Smooth muscle cell (in vitro differentiated cells): ENCODE results near the gene KCNMA1. TPM values are rescaled to one million over a fixed set of nuclear protein-coding genes. Genes with fewer than 3 reads are reported as not detected.

Source experiments
- DNase-seq: peaks from one replicate; lab custom pipeline; 2025; ENCODE audit not compliant: unreplicated experiment; lab: John Stamatoyannopoulos, UW
- H2AFZ ChIP-seq: fragments of 200-600 bp; sonication (generic); 2 replicates; pipeline ENCODE4 v1.6.0; 2016; ENCODE audit warnings: antibody characterized with exemption, low read depth, mild to moderate bottlenecking
- H3F3A ChIP-seq: fragments of 200-600 bp; sonication (generic); 2 replicates; pipeline ENCODE4 v1.6.0; 2017; ENCODE audit warnings: antibody characterized with exemption, low read depth
- H3K27ac ChIP-seq: fragments of 200-600 bp; sonication (generic); 2 replicates; pipeline ENCODE4 v1.5.1; 2016; ENCODE audit warnings: low read depth, mild to moderate bottlenecking
- H3K27me3 ChIP-seq: fragments of 200-600 bp; sonication (generic); 2 replicates; pipeline ENCODE4 v1.6.1; 2016; ENCODE audit warnings: low read depth, mild to moderate bottlenecking
- H3K36me3 ChIP-seq: fragments of 200-600 bp; sonication (generic); 2 replicates; pipeline ENCODE4 v1.5.1; 2016; ENCODE audit warnings: low read depth
- H3K4me1 ChIP-seq: fragments of 200-600 bp; sonication (generic); 2 replicates; pipeline ENCODE4 v1.5.1; 2016; ENCODE audit warnings: low read depth
- H3K4me2 ChIP-seq: fragments of 200-600 bp; sonication (generic); 2 replicates; pipeline ENCODE4 v1.6.0; 2016; ENCODE audit warnings: mild to moderate bottlenecking
- H3K4me3 ChIP-seq: fragments of 200-600 bp; sonication (generic); 2 replicates; pipeline ENCODE4 v1.5.1; 2016; ENCODE audit warnings: mild to moderate bottlenecking
- H3K79me2 ChIP-seq: fragments of 200-600 bp; sonication (generic); 2 replicates; pipeline ENCODE4 v1.6.0; 2016; ENCODE audit warnings: low read depth, mild to moderate bottlenecking
- H3K9ac ChIP-seq: fragments of 200-600 bp; sonication (generic); 2 replicates; pipeline ENCODE4 v1.6.0; 2016; ENCODE audit warnings: low read depth
- H3K9me3 ChIP-seq: fragments of 200-600 bp; sonication (generic); replicated peaks from 2 replicates; pipeline ENCODE4 v1.5.1; 2016; ENCODE audit warnings: low read depth
- H4K20me1 ChIP-seq: fragments of 200-600 bp; sonication (generic); 2 replicates; pipeline ENCODE4 v1.6.0; 2016; ENCODE audit warnings: low read depth
- WGBS: methylation state at CpG from one replicate; pipeline ENCODE4 v1.1.7; 2016; ENCODE audit warnings: low lambda C conversion rate; 5-methylcytosine and 5-hydroxymethylcytosine counted together
- polyA plus RNA-seq: library from polyadenylated mRNA; unstranded; fragments of >200 nt; fragmentation: Nextera tagmentation; extraction: Ambion mirVana; gene quantifications from 2 replicates; pipeline ENCODE4 v1.2.1, GENCODE V29; 2016
- total RNA-seq: library from RNA; depleted of rRNA; stranded (reverse); fragments of >200 nt; gene quantifications from 2 replicates; pipeline ENCODE4 v1.2.3, GENCODE V29; 2014
- TF ChIP-seq, protein P1 (sequence below): fragments of 200-600 bp; sonication (generic); IDR thresholded peaks from 2 replicates; pipeline ENCODE4 v1.5.1; 2017; ENCODE audit warnings: borderline replicate concordance, mild to moderate bottlenecking, antibody characterized with exemption; ENCODE audit not compliant: insufficient read depth, poor library complexity, severe bottlenecking

Gene KCNMA1
- total and polyA plus RNA-seq, 2 experiments from 2014 or later: 9.1 to 23.4 TPM

DNA sequence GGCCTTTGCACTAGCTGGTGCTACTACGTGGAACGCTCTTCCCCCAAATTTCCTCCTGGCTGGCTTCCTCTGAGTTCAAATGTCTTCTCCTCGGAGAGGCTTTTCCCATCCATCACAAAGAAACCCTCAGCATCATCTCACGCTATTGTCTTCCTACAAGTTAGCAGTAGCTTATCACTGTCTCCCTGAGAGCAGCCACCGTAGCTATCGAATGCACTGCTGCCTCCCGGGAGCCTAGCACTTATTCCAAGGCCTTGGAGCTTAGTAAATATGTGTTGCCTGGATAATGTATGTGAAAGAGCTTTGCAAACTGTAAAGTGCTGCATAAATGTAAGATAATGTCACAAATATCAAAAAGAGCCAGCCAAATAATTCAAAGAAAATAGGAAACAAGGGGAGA is 124.4 kb downstream of the KCNMA1 start:
- TF ChIP-seq, protein P1, sequence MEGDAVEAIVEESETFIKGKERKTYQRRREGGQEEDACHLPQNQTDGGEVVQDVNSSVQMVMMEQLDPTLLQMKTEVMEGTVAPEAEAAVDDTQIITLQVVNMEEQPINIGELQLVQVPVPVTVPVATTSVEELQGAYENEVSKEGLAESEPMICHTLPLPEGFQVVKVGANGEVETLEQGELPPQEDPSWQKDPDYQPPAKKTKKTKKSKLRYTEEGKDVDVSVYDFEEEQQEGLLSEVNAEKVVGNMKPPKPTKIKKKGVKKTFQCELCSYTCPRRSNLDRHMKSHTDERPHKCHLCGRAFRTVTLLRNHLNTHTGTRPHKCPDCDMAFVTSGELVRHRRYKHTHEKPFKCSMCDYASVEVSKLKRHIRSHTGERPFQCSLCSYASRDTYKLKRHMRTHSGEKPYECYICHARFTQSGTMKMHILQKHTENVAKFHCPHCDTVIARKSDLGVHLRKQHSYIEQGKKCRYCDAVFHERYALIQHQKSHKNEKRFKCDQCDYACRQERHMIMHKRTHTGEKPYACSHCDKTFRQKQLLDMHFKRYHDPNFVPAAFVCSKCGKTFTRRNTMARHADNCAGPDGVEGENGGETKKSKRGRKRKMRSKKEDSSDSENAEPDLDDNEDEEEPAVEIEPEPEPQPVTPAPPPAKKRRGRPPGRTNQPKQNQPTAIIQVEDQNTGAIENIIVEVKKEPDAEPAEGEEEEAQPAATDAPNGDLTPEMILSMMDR: no peak
- H3K27me3 ChIP-seq: no peaks in the 10 kb centered on the region
- no peaks in the 10 kb centered on the region for H3K9me3 ChIP-seq
- no peaks in the 10 kb centered on the region for H4K20me1 ChIP-seq
- no peaks in the 10 kb centered on the region for H3K79me2 ChIP-seq
- H3F3A ChIP-seq: peaks cover 41% of the 10 kb centered on the region
- no peak for DNase-seq
- 67% methylated on average over 7 of the region's 7 CpGs for WGBS
- no peak overlapping the region for H3K9ac ChIP-seq
- no peaks in the 10 kb centered on the region for H3K36me3 ChIP-seq
- peak overlapping the region; percentile 51 for H3K27ac ChIP-seq
- peak overlapping the region; percentile 56 for H3K4me2 ChIP-seq
- no peak overlapping the region for H3K4me3 ChIP-seq
- peak overlapping the region; percentile 49 for H2AFZ ChIP-seq
- H3K4me1 ChIP-seq: peaks cover 27% of the 10 kb centered on the region

DNA sequence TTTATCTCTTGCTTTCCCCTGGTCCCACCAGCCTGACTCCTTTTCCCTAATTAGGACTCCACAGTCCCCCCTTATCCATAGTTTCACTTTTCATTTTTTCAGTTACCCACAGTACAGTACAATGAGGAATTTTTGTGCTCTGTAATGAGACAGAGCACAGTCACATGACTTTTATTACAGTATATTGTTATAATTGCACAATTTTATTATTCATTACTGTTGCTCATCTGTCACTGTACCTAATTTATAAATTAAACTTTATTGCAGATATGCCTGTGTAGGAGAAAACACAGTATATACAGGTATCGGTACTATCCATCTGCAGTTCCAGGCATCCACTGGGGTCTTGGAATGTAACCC is 125.4 kb downstream of the KCNMA1 start:
- 85% methylated on average over 1 of the region's 1 CpG for WGBS
- no peak overlapping the region for H3K4me2 ChIP-seq
- no peak for DNase-seq
- no peaks in the 10 kb centered on the region for H4K20me1 ChIP-seq
- no peak overlapping the region for H2AFZ ChIP-seq
- no peak overlapping the region for H3K4me3 ChIP-seq
- TF ChIP-seq, protein P1: no peak
- H3K36me3 ChIP-seq: no peaks in the 10 kb centered on the region
- H3K79me2 ChIP-seq: no peaks in the 10 kb centered on the region
- no peak overlapping the region for H3K9ac ChIP-seq
- no peaks in the 10 kb centered on the region for H3K9me3 ChIP-seq
- peak overlapping the region; percentile 51 for H3K27ac ChIP-seq
- H3K27me3 ChIP-seq: no peaks in the 10 kb centered on the region
- peaks cover 27% of the 10 kb centered on the region for H3K4me1 ChIP-seq
- H3F3A ChIP-seq: peaks cover 41% of the 10 kb centered on the region

DNA sequence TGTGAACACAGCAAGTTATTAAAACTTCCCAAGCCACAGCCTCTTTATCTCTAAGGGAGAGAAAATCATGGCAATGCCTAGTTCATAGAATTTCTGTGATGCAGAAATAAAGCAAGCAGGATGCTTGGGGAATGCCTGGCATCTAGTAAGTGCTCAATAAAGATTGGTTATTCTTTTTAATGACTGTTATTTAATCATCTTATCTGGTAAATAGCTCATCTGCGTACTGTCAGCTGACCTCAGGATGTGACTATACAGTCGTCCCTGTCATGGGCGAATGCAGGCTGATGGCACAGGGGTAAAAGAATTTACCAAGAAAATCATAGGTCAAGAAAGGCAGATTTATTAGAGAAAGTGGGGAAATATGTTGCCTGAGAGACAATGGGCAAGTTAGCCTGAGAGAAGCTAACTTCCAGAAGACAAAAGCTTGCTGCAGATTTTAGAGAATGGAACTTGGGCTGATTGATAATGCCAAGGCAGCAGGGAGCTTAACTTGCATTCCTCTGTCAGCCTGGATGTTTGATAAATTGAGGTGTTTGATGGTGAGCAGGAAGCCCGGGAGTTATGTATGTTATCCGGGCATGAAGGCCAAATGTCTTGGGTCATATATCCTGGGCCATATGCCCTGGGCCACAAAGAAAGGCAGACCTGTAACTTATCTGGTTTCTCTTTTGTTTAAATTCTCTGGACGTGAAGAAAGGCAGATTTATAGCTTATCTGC is 126.0 kb downstream of the KCNMA1 start:
- no peaks in the 10 kb centered on the region for H3K79me2 ChIP-seq
- no peak overlapping the region for H3K4me2 ChIP-seq
- no peaks in the 10 kb centered on the region for H3K36me3 ChIP-seq
- H3K9me3 ChIP-seq: no peaks in the 10 kb centered on the region
- H2AFZ ChIP-seq: no peak overlapping the region
- 32% methylated on average over 6 of the region's 6 CpGs for WGBS
- no peaks in the 10 kb centered on the region for H3K27me3 ChIP-seq
- TF ChIP-seq, protein P1: no peak
- DNase-seq: no peak
- H3K27ac ChIP-seq: peak overlapping the region; percentile 51
- peaks cover 27% of the 10 kb centered on the region for H3K4me1 ChIP-seq
- no peak overlapping the region for H3K9ac ChIP-seq
- no peaks in the 10 kb centered on the region for H4K20me1 ChIP-seq
- H3F3A ChIP-seq: peaks cover 41% of the 10 kb centered on the region
- no peak overlapping the region for H3K4me3 ChIP-seq

DNA sequence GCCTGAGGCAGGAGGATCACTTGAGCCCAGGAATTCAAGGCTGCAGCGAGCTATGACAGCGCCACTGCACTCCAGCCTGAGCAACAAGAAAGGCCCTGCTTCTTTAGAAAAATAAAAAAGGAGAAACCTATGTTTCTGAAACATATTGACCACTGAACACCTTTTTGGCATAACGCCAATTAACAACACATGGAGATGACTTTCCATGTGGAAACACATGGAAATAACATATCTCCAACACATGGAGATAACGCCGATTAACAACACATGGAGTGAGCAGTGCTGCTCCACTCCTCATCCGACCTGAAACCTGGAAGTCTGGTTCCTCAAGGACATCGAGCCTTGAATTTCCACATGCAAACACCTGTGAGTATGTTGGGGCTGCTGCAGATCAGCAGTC is 126.9 kb downstream of the KCNMA1 start:
- TF ChIP-seq, protein P1: no peak
- Histone ChIP-seq H4K20me1 (no peaks in the 10 kb centered on the region), H2AFZ (no peak overlapping the region), H3K4me3 (no peak overlapping the region), H3K9ac (no peak overlapping the region), H3K4me2 (no peak overlapping the region), H3K9me3 (no peaks in the 10 kb centered on the region), H3F3A (peaks cover 41% of the 10 kb centered on the region), H3K27me3 (no peaks in the 10 kb centered on the region), H3K4me1 (peaks cover 31% of the 10 kb centered on the region), H3K27ac (no peak overlapping the region), H3K36me3 (no peaks in the 10 kb centered on the region), H3K79me2 (no peaks in the 10 kb centered on the region)
- 80% methylated on average over 7 of the region's 7 CpGs for WGBS
- DNase-seq: no peak
